ENCODE results near the gene ARAP2.

Gene ARAP2

DNA sequence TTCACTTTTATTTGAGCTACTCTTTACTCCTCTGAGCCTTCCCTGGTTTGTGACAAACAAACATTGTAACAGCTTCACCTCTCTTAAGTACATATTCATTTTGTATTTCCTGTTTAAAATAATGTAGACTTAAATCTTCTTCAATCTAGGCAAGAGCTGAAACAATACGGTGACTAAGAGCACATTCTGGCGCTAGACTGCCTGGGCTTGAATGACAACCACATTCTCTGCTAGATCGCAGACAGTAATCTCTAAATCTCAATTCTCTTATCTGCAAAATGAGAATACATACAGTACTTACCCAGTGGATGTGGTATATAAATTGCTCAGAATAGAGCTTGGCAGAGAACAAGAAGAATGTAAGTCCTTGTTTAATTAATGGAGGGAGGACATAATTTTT is 144.8 kb downstream of the ARAP2 start:
- DNase-seq: no peak

DNA sequence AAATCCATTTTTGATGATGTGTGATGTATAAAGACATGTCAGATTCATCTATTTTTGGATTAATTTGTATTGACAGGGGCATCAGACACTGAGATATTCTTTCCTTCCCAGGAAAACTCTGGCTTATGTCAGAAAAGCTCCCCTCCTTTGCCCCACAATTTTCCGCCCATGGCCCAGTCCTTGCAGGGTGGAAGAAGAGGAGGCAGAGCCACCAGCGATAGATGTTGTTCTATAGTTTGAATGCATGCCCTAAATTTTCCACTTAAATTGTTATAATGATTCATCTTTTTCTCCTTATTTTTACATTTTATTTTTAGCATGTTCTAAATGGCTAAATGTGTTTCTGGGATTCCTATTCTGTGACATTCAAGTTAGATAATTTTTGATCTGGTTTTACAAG is 149.3 kb downstream of the ARAP2 start:
- no peak for DNase-seq

DNA sequence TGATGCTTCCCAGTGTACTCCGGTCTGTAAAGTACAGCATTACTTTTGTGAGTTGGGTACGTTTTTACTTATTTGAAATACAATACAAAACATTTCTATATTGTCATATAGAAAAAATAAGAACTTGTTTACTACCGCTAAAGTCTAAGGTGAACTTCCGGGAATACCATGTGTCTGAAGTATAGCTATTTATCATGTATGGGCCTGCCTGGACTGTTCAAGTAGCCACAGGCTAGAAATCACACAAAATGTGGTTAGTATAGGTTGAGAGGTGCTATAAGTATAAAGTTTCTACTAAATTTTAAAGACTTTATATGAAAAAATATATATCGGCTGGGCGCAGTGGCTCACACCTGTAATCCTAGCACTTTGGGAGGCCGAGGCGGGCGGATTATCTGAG is 152.3 kb downstream of the ARAP2 start:
- no peak for DNase-seq

DNA sequence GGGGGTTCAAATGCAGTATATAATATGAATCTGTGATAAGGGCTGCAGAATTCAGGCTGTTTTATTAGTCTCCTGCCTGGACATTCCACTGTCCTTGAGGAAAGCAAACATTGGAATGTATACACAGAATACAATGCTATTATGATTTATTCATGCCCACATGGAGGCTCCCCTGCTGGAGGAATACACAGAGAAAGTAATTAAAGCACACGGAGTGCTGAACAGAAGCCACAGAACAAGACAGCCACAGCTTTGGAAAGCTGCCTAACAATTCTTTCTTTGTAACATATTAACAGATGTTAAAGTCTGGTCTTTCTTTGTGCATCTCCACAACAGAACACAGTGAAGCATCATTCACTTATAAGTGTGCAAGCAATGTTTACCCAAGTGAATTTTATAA is 155.8 kb downstream of the ARAP2 start:
- DNase-seq: no peak

DNA sequence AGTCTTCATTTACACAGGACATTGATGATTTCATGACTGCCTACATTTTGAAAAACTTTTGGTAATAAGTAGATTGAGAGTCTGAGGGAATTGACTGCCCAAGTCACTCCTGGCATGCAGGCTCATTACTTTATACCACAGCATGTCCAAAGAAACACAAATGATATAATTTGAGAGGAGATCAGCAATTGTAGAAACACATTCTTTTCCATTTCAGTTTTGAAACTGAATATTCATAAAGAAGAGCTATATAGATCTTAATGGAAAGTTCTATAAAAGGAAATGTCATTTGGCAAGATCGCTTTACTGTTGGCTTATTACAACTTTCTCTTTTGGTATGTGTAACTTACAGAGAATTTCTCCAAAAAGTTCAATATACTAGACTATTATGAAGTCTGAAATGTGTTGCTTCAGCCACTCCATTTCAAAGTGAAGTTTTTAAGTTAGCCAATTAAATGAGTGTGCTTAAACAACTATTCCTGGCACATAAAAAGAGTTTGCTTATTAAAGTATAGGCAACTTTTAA is 158.0 kb downstream of the ARAP2 start:
- no peak for DNase-seq

DNA sequence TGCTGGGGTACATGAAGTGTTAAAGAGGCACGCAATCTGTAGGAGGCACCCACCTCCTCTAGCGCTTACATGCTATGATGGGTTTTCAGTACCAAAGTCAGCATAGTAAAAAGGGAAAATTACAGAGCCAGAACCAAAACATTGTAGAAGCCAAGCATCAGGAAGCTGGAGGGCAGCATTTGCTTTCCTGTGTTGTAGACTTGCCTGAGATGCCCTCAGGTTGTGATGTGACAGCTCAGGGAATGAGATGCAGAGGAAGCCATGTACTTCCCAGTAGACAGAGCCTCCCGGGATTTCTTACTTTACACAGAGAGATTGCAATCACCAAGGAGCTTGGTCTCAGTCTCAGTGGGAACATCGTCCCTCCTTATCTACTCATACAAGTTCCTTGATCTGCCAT is 161.5 kb downstream of the ARAP2 start:
- DNase-seq: no peak

DNA sequence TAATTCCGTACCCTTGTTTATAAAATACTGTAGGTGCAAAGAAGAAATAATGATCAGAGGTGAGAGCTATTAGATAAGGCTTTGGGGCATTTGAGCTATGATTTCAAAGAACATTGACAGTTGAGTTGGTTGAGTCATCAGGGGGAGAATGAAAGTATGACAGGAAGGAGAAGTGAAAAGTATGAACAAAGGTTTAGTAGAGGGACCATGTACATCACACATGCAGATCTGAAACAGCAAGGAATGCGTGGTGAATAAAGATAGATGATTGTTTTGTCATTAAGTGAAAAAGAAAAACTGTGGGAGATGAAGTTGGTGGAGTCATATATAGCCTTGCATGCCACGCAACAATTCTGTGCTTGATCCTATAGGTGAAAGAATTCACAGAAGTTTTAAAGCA is 163.1 kb downstream of the ARAP2 start:
- DNase-seq: no peak

DNA sequence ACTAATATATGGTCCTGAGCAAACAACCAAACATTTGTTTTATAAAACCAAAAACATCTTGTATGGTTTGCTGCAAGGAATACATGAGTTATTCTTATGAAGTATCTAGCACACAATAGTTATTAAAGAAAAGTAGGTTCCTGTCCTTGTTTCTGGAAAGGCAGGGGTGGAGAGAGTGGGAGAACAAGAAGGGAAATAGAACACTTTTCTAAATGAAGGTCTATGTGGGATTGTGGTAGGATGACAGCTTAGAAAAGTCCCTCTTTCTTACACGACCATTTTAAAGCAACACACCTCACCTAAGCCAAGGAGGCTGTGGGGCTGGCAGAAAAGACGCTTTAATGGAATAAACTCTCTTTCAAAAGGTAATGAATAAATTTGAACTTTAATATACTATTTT is 164.6 kb downstream of the ARAP2 start:
- DNase-seq: no peak

DNA sequence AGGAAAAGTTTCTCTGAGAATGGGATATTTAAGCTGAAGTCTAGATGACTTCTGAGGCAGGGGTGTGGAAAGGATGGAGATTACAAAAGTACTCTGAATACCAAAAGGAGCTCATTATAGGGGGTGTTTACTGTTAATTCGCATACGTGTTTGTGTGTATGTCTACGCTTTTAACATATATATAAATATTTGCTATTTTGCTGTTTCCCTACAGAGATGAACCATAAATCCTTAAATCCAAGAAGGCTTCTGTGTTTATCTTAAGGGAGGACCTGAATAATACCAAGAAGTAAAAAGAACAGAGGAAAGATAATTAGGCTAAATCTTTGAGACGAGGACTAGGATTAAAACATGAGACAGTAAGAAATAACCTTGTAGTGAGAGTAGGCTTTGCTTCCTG is 166.0 kb downstream of the ARAP2 start:
- DNase-seq: no peak

DNA sequence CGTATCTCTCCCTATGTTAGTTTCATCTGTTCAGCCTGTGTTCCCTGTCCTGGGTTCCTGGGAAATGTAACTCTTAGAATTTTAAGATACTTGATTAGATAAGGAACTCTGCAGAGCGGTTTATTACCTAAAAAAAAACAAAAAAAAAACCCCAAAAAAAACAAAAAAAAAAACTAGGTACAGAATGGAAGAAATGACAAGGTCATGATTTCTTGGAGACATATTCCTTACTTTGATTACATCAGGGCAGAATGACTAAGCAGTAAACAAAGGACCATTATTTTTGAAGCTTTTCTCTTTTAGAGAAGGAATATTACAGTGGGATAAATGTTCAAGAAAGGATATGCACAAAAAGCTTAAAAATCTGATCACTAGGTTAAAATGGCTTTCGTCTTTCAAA is 171.8 kb downstream of the ARAP2 start:
- DNase-seq: no peak

DNA sequence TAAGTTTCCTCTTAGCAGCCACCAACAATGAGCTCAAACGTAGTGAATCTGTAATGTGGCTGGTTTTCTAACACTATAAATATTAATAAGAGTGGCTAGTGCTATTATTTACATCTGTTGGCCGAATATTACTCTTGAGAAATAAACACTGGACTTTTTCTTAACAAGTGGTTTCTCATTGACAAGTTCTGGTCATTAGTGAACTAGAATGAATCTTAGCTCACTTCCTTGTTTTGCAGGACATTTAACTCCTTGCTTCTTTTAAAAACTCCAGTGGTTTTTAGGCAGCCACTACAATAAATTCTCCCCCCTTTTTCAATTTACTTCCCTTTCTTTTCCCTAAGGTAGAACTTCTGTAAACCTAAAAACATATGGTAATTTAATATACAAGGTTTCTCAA is 177.2 kb downstream of the ARAP2 start:
- no peak for DNase-seq

DNA sequence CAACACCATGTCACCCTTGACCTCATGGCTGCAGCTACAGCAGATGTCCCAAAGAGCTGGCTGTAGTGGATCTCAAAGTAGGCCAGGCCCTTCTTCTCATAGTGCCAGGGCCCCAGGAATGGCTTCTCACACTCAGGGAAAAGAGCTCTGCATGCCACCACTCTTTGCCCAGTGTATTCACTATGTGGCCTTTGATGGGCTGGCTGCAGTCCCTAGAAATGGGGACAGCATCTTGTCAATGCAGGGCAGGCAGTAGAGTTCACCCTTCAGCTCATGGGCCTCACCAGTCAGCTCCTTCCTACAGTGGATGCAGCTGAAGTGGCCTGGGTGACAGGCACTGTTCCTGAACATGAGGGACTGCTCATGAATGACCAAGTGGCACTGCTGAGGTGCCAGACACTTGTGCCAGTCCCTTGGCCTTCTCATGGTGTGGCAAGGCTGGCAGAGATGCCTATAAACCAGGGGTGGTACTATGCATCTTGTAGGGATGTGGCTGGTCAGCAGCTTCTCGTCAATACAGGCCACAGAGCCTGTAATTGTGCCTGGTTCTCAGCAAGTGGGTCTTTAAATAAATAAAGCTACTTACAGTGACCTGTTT is 178.9 kb downstream of the ARAP2 start:
- DNase-seq: no peak

DNA sequence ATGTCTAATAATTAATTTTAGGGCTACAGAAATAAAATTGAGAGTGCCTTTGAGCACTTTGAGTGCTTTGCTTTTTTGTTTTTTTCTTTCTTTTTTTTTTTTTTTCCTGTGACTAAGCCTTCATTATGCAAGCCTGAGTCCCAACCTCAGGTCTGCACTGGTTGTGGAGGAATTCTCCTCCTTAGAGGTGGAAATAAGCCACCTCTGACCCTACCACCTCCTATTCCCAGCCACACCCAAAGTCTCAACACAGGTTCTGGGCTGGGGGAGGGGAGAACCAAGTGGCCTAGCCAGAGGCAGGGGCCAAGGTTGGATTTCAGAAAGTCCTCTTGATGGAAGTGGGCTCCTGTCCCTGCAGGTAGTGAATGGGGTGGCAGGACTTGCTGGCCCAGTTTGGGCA is 180.2 kb downstream of the ARAP2 start:
- DNase-seq: no peak

DNA sequence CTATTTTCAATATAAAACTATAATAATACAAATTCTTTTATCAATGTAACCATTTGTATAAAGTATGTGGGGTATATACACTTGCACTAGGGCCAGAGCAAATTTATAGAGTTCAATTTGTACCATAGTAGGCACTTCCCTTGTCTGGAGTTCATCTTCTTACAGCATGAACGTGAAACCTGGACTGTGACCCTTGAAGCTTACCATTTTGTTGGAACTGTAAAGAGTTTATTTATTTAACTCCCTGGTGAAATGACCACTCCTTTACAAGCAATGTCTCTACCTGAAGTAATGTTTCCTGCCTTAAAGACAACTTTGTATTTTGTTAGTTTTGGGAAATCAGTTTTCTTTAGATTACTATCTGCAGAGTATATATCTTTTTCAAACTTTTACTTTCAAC is 188.2 kb downstream of the ARAP2 start:
- no peak for DNase-seq

DNA sequence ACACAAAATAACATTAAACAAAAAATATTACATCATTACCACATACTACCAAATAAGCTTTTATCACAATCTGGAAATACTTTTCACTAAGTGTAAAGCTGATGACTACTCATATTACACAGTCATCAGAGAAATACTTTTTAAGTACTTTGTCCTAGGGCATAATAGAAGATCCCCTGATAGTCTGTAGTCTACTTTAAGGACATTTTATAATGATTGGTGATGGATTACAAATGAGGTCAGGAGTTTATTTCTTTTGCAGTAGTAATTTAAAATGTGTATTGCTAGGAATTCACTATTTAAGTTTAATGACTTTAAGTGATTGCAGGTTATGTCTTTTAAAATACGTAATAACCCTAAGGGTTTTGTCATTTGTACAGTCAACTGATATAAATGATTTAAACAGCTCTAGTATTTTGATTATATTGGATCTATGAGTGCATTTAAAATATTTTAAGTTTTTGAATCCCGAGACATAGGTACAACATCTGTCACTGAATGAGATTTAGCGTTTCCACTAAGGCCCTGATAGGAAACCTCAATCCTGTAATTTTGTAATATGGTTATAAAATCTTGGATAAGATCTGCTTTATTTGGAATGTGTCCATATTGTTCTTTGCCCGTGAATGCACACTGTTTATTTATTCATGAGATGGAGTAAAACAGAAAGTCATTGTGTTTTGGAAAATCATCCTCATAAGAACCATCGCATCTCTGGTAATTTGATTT is 189.5 kb downstream of the ARAP2 start:
- DNase-seq: no peak

DNA sequence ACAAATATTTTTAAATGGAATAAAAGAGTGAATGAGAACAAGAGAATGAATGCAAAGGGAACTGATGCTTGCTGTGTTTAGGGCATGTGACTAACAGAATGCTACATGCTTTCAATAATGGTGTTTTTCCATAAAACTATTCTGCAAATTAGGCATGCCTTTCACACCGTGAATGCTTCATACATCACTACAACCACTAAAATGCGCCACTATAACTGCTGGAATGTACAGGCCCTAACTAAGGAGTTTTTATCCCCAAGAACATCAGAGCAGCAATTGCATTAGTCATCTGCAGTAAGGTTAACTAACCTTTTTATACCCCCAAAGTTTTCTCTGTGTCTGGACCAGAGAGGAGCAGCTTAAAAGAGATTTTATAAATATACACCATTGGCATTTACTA is 190.4 kb downstream of the ARAP2 start:
- DNase-seq: no peak

DNA sequence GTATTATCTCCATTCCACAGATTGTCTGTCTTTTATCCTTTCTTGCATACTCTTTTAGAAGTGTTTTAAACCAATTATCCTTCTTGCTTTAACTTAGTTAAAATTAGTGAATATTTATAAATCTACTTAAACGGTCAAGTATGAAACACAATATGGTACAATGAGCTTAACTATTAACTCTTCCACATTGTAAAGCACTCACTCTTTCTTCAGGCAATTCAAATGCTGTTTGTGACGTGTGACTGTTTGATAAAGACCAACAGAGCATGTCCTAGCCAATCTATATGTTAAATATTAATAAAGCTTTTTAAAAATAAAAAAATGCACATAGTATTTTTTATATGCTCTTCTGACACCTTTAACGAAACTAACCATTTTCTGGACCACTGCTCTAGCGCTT is 192.7 kb downstream of the ARAP2 start:
- no peak for DNase-seq

DNA sequence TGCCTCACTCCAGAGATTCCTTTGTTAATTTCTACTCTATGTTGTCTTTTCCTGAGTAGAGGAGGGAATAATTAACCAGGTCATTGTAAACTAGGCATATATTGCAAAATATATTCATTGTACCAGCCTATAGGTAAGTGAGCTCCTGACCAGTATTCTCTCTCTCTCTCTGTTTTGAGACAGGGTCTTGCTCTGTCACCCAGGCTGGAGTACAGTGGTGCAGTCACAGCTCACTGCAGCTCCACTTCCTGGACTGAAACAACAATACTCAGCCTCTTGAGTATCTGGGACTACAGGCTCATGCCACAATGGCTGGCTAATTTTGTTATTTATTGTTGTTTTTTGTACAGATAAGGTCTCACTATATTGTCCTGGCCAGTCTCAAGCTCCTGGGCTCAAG is 198.3 kb downstream of the ARAP2 start:
- no peak for DNase-seq

DNA sequence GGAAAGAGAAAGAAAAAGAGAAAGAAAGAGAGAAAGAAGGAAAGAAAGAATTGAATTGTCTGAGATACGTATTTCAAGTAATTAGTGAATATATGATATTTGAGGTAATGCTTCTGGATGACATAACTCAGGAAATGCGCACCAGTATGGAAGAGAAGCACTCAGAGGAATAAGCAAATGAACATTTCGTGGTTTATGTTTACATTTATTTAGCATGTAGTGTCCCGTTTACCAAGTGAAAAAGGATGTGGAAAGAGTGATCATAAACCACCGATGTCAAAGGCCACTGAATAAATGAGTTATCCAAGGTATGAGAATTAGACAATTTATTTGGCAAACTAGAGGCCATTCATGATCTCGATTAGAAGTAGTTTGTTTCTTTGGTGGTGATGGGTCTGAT is 200.4 kb downstream of the ARAP2 start:
- DNase-seq: no peak

DNA sequence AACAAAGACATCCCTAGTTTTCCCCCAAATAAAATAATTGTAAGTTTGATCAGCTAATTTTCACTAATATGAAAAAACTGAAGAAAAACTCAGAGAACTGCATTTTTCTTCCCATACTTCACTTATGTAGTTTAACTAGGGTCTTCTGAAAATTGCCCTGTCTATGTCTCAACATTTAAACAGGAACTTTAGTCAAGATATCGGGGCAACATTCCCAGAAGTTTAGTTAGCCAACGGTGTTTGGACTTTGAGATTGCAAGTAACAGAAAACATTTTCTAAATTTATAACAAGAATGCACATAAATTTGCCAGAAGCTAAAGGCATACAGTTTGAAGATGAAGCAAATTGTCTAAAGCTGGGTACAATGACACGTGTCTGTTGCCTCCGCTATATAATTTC is 201.1 kb downstream of the ARAP2 start:
- DNase-seq: no peak

DNA sequence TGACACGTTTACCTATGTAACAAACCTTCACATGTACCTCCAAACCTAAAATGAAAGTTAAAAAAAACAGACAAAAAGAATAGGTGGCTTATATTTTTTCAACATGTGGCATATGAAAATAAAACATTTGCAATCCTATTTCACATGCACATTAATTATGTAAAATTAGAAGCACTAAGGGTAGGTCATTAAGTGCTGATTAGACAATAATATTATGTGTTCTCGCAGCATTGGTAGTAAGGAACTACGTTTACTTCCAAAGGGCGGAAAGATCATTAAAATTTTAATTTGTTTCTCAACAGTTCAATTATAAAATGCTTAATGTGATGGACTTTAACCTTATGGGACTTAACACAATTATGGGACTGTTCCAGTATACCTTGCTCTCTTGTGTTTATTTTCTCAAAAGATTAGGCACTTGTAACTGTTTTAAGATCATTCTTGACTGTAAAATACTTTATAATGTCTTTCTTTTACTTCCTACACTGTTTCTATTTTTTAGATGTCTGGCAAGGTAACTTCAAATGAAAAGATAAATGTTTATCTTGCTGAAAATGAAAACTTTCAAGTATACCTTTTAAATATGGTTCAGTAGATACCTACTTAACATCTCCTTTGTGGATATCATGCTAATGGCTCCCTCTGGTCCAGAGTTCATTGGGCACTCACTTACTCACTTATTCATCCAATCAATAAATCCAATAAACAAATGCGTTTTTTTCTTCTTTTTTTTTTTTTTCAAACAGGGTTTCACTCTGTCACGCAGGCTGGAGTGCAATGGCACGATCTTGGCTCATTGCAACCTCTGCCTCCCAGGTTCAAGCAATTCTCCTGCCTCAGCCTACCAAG is 202.0 kb downstream of the ARAP2 start:
- no peak for DNase-seq

DNA sequence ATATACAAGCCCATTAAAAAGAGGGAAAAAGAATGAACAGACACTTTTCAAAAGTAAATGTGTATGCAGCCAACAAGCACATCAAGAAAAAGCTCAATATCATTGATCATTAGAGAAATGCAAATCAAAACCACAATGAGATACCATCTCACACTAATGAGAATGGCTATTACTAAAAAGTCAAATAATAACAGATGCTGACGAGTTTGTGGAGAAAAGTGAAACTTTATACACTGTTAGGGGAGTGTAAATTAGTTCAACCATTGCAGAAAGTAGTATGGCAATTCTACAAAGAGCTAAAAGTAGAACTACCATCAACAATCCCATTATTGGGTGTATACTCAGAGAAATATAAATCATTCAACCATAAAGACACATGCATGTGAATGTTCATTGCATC is 203.0 kb downstream of the ARAP2 start:
- no peak for DNase-seq

DNA sequence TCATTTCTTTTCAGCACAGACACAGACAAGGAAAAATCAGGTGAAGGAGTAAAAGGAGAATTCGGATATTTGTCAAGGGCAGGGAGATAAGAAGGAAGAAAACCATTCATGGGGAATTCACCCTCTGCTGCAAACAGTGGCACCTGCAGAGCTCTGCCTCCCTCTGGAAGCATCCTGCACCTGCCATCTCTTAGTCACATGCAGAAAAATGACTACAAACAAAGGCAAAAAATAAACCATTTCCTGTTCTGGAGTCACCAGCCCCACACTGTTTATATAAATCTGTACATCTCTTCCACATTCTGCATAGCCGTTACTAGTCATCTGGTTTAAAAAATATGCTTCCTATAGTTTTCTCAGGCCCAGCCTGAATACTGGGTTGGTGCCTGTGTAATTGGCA is 205.3 kb downstream of the ARAP2 start:
- DNase-seq: no peak

DNA sequence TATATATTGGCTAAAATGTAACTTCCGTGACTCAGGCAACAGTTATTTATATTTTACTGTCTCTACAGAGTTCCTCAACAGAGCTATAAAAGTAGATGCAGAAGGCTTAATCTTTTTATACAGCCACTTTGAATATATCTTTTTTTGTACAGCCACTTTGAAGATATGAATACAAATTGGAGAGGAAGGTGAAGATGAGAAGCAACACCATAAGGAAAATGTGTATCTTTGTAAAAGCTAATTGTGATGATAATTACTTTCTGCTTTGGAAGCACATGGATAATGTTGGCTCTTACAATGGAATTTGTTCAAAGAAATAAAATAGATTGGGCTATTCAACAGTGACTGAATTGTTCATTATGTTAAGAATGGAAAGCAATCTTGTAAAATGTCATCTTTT is 205.8 kb downstream of the ARAP2 start:
- DNase-seq: no peak

All from activated naive CD4-positive, alpha-beta T cell (primary cell).